Stimulated activated memory B cell treated with anti-CD40 and anti-IgM and Interleukin-4, amounts not matched to agents 10 μg/mL and 1 μg/mL and 100 μg/mL, for 72 hours (primary cell): ENCODE measurements around the gene LTB4R.

Experiments used
- ATAC-seq: fragments of 150-1000 bp; cut with Tn5 transposase; 2 replicates; pipeline ENCODE4 v1.10.0; 2021
- H3K27ac Mint-ChIP-seq: one replicate; pipeline ENCODE4 v1.8.0; 2022; ENCODE audit warnings: mild to moderate bottlenecking, mixed read lengths
- H3K27me3 Mint-ChIP-seq: one replicate; pipeline ENCODE4 v1.8.0; 2022; ENCODE audit warnings: mixed read lengths
- H3K36me3 Mint-ChIP-seq: one replicate; pipeline ENCODE4 v1.8.0; 2022; ENCODE audit warnings: mixed read lengths
- H3K4me1 Mint-ChIP-seq: one replicate; pipeline ENCODE4 v1.8.0; 2022; ENCODE audit warnings: mixed read lengths
- H3K4me3 Mint-ChIP-seq: one replicate; pipeline ENCODE4 v1.8.0; 2022; ENCODE audit warnings: mild to moderate bottlenecking, moderate library complexity, mixed read lengths
- H3K9me3 Mint-ChIP-seq: one replicate; pipeline ENCODE4 v1.8.0; 2022; ENCODE audit warnings: mixed read lengths

The LTB4R gene

GRCh38 chr14:24272467-24272866 is 38.8 kb upstream of the LTB4R start:
- Mint-ChIP-seq H3K27ac (peak overlapping the region; percentile 94), H3K4me1 (peaks cover 50% of the 10 kb centered on the region), H3K27me3 (no peaks in the 10 kb centered on the region), H3K9me3 (no peaks in the 10 kb centered on the region), H3K36me3 (peaks cover 6% of the 10 kb centered on the region), H3K4me3 (peak overlapping the region; percentile 97)
- no peak for ATAC-seq

- Mint-ChIP-seq H3K4me1 (peaks cover 60% of the 10 kb centered on the region), H3K9me3 (peaks cover 3% of the 10 kb centered on the region), H3K27ac (peak overlapping the region; percentile 94), H3K27me3 (no peaks in the 10 kb centered on the region), H3K36me3 (peaks cover 10% of the 10 kb centered on the region), H3K4me3 (no peak overlapping the region)
- no peak for ATAC-seq
These were observed 37.8 kb upstream of the LTB4R start for GRCh38 chr14:24273422-24273998.

GRCh38 chr14:24274101-24274543 is 37.2 kb upstream of the LTB4R start:
- H3K4me3 Mint-ChIP-seq: peak overlapping the region; percentile 23
- peak; percentile 71 for ATAC-seq
- peaks cover 6% of the 10 kb centered on the region for H3K9me3 Mint-ChIP-seq
- peaks cover 66% of the 10 kb centered on the region for H3K4me1 Mint-ChIP-seq
- peak overlapping the region; percentile 94 for H3K27ac Mint-ChIP-seq
- H3K36me3 Mint-ChIP-seq: peaks cover 11% of the 10 kb centered on the region
- no peaks in the 10 kb centered on the region for H3K27me3 Mint-ChIP-seq

GRCh38 chr14:24277071-24277470 is 34.2 kb upstream of the LTB4R start:
- Mint-ChIP-seq H3K27ac (peak overlapping the region; percentile 84), H3K4me3 (no peak overlapping the region), H3K4me1 (peaks cover 88% of the 10 kb centered on the region)

GRCh38 chr14:24277606-24278321 is 33.5 kb upstream of the LTB4R start:
- peaks cover 6% of the 10 kb centered on the region for H3K9me3 Mint-ChIP-seq
- peaks cover 88% of the 10 kb centered on the region for H3K4me1 Mint-ChIP-seq
- H3K27me3 Mint-ChIP-seq: no peaks in the 10 kb centered on the region
- H3K36me3 Mint-ChIP-seq: peaks cover 7% of the 10 kb centered on the region
- peak overlapping the region; percentile 84 for H3K27ac Mint-ChIP-seq
- peak; percentile 10 for ATAC-seq
- H3K4me3 Mint-ChIP-seq: no peak overlapping the region

More at GRCh38 chr14:24277071-24277470, 34.2 kb upstream of the LTB4R start:
- Mint-ChIP-seq H3K36me3 (peaks cover 7% of the 10 kb centered on the region), H3K9me3 (peaks cover 6% of the 10 kb centered on the region), H3K27me3 (no peaks in the 10 kb centered on the region)
- no peak for ATAC-seq

GRCh38 chr14:24278424-24278823 is 32.9 kb upstream of the LTB4R start:
- Mint-ChIP-seq H3K27ac (peak overlapping the region; percentile 84), H3K27me3 (no peaks in the 10 kb centered on the region), H3K9me3 (peaks cover 6% of the 10 kb centered on the region), H3K36me3 (peaks cover 7% of the 10 kb centered on the region), H3K4me1 (peaks cover 82% of the 10 kb centered on the region), H3K4me3 (peak overlapping the region; percentile 33)
- no peak for ATAC-seq

GRCh38 chr14:24279301-24280186 is 31.8 kb upstream of the LTB4R start:
- H3K4me3 Mint-ChIP-seq: peak overlapping the region; percentile 38
- no peaks in the 10 kb centered on the region for H3K27me3 Mint-ChIP-seq
- H3K4me1 Mint-ChIP-seq: peaks cover 82% of the 10 kb centered on the region
- ATAC-seq: peak; percentile 92
- peaks cover 6% of the 10 kb centered on the region for H3K9me3 Mint-ChIP-seq
- peak overlapping the region; percentile 84 for H3K27ac Mint-ChIP-seq
- H3K36me3 Mint-ChIP-seq: peaks cover 12% of the 10 kb centered on the region

GRCh38 chr14:24280797-24281460 is 30.4 kb upstream of the LTB4R start:
- Mint-ChIP-seq H3K27me3 (no peaks in the 10 kb centered on the region), H3K36me3 (peaks cover 12% of the 10 kb centered on the region), H3K4me1 (peaks cover 79% of the 10 kb centered on the region), H3K9me3 (peaks cover 6% of the 10 kb centered on the region), H3K4me3 (no peak overlapping the region), H3K27ac (peak overlapping the region; percentile 84)
- ATAC-seq: no peak

- Mint-ChIP-seq H3K4me3 (no peak overlapping the region), H3K36me3 (peaks cover 12% of the 10 kb centered on the region), H3K4me1 (peaks cover 77% of the 10 kb centered on the region), H3K27me3 (no peaks in the 10 kb centered on the region), H3K9me3 (peaks cover 6% of the 10 kb centered on the region), H3K27ac (peak overlapping the region; percentile 84)
- ATAC-seq: no peak
These were observed 29.7 kb upstream of the LTB4R start for GRCh38 chr14:24281636-24282035.

GRCh38 chr14:24282736-24283135 is 28.6 kb upstream of the LTB4R start:
- no peak overlapping the region for H3K27ac Mint-ChIP-seq
- H3K36me3 Mint-ChIP-seq: peaks cover 12% of the 10 kb centered on the region
- H3K4me3 Mint-ChIP-seq: no peak overlapping the region
- H3K9me3 Mint-ChIP-seq: peaks cover 6% of the 10 kb centered on the region
- no peak for ATAC-seq
- H3K4me1 Mint-ChIP-seq: peaks cover 71% of the 10 kb centered on the region
- H3K27me3 Mint-ChIP-seq: no peaks in the 10 kb centered on the region

GRCh38 chr14:24283796-24284460 is 27.4 kb upstream of the LTB4R start:
- Mint-ChIP-seq H3K27me3 (no peaks in the 10 kb centered on the region), H3K27ac (peak overlapping the region; percentile 65), H3K4me1 (peaks cover 65% of the 10 kb centered on the region), H3K36me3 (peaks cover 6% of the 10 kb centered on the region), H3K9me3 (no peaks in the 10 kb centered on the region), H3K4me3 (no peak overlapping the region)
- ATAC-seq: no peak

- Mint-ChIP-seq H3K36me3 (peaks cover 6% of the 10 kb centered on the region), H3K4me3 (no peak overlapping the region), H3K4me1 (peaks cover 60% of the 10 kb centered on the region), H3K27me3 (no peaks in the 10 kb centered on the region), H3K9me3 (no peaks in the 10 kb centered on the region), H3K27ac (peak overlapping the region; percentile 65)
- no peak for ATAC-seq
These were observed 26.7 kb upstream of the LTB4R start for GRCh38 chr14:24284501-24285035.

- Mint-ChIP-seq H3K27ac (peak overlapping the region; percentile 65), H3K4me1 (peaks cover 60% of the 10 kb centered on the region), H3K36me3 (peaks cover 13% of the 10 kb centered on the region)
These were observed 26.0 kb upstream of the LTB4R start for GRCh38 chr14:24285351-24285750.

GRCh38 chr14:24286996-24287395 is 24.3 kb upstream of the LTB4R start:
- ATAC-seq: no peak
- Mint-ChIP-seq H3K27me3 (no peaks in the 10 kb centered on the region), H3K27ac (no peak overlapping the region), H3K9me3 (no peaks in the 10 kb centered on the region), H3K4me3 (no peak overlapping the region), H3K4me1 (peaks cover 58% of the 10 kb centered on the region), H3K36me3 (peaks cover 27% of the 10 kb centered on the region)

More at GRCh38 chr14:24285351-24285750, 26.0 kb upstream of the LTB4R start:
- Mint-ChIP-seq H3K27me3 (no peaks in the 10 kb centered on the region), H3K9me3 (no peaks in the 10 kb centered on the region), H3K4me3 (no peak overlapping the region)
- no peak for ATAC-seq
